H9 (cell line): ENCODE measurements around the gene PALM3. TPM values are rescaled to one million over a fixed set of nuclear protein-coding genes. Genes with fewer than 3 reads are reported as not detected.

Experiments used
- DNase-seq: peaks from one replicate; pipeline ENCODE4 v3.0.0-alpha.2; 2017
- H2AFZ ChIP-seq: one replicate; pipeline ENCODE4 v1.6.1; 2013; ENCODE audit warnings: mild to moderate bottlenecking, low read length, control low read depth, moderate library complexity
- H2AK5ac ChIP-seq: 2 replicates; pipeline ENCODE4 v1.6.1; 2013; ENCODE audit warnings: low read length, control low read depth, mixed read lengths; ENCODE audit not compliant: insufficient read length
- H2BK120ac ChIP-seq: one replicate; pipeline ENCODE4 v1.6.1; 2013; ENCODE audit warnings: low read depth, mild to moderate bottlenecking, low read length, control low read depth, inconsistent platforms; ENCODE audit not compliant: poor library complexity, severe bottlenecking
- H2BK12ac ChIP-seq: 2 replicates; pipeline ENCODE4 v1.6.1; 2013; ENCODE audit warnings: low read length, control low read depth, mixed read lengths, low read depth; ENCODE audit not compliant: insufficient read length
- H2BK15ac ChIP-seq: 2 replicates; pipeline ENCODE4 v1.6.1; 2013; ENCODE audit warnings: low read depth, low read length, control low read depth
- H2BK20ac ChIP-seq: one replicate; pipeline ENCODE4 v1.6.1; 2013; ENCODE audit warnings: low read depth, mild to moderate bottlenecking, low read length, control low read depth, inconsistent platforms; ENCODE audit not compliant: poor library complexity, severe bottlenecking
- H2BK5ac ChIP-seq: 2 replicates; pipeline ENCODE4 v1.6.1; 2013; ENCODE audit warnings: low read length, control low read depth, mixed read lengths; ENCODE audit not compliant: insufficient read length
- H3K14ac ChIP-seq: 2 replicates; pipeline ENCODE4 v1.6.1; 2013; ENCODE audit warnings: low read length, control low read depth; ENCODE audit not compliant: insufficient read depth
- H3K18ac ChIP-seq: 2 replicates; pipeline ENCODE4 v1.6.1; 2013; ENCODE audit warnings: low read depth, mild to moderate bottlenecking, mixed read lengths, low read length, control low read depth; ENCODE audit not compliant: insufficient read length
- H3K23ac ChIP-seq: 2 replicates; pipeline ENCODE4 v1.6.1; 2013; ENCODE audit warnings: low read length, control low read depth, mixed read lengths, low read depth; ENCODE audit not compliant: insufficient read length
- H3K23me2 ChIP-seq: 2 replicates; pipeline ENCODE4 v1.6.1; 2013; ENCODE audit warnings: low read depth, mild to moderate bottlenecking, mixed read lengths, low read length, control low read depth; ENCODE audit not compliant: insufficient read length, poor library complexity, severe bottlenecking
- H3K27ac ChIP-seq: 2 replicates; pipeline ENCODE4 v1.5.1; 2013; ENCODE audit warnings: low read length, control low read depth, mixed read lengths, low read depth; ENCODE audit not compliant: insufficient read length
- H3K27me3 ChIP-seq: 2 replicates; pipeline ENCODE4 v1.6.1; 2013; ENCODE audit warnings: low read length, control low read depth, inconsistent platforms; ENCODE audit not compliant: insufficient read depth
- H3K4ac ChIP-seq: 2 replicates; pipeline ENCODE4 v1.6.1; 2013; ENCODE audit warnings: low read depth, mild to moderate bottlenecking, control low read depth, inconsistent platforms, low read length, moderate library complexity
- H3K4me1 ChIP-seq: 2 replicates; pipeline ENCODE4 v1.6.1; 2013; ENCODE audit warnings: low read length, control low read depth, inconsistent platforms; ENCODE audit not compliant: insufficient read depth
- H3K4me2 ChIP-seq: 2 replicates; pipeline ENCODE4 v1.6.1; 2013; ENCODE audit warnings: low read length, control low read depth, mixed read lengths; ENCODE audit not compliant: insufficient read length, insufficient read depth
- H3K56ac ChIP-seq: 2 replicates; pipeline ENCODE4 v1.6.1; 2013; ENCODE audit warnings: low read depth, mild to moderate bottlenecking, mixed read lengths, low read length, control low read depth; ENCODE audit not compliant: insufficient read length
- H3K79me1 ChIP-seq: 2 replicates; pipeline ENCODE4 v1.6.1; 2013; ENCODE audit warnings: low read depth, mild to moderate bottlenecking, moderate library complexity, low read length, control low read depth, inconsistent platforms; ENCODE audit not compliant: insufficient read depth, poor library complexity, severe bottlenecking
- H3K79me2 ChIP-seq: 2 replicates; pipeline ENCODE4 v1.6.1; 2013; ENCODE audit warnings: low read length, control low read depth, inconsistent platforms; ENCODE audit not compliant: insufficient read depth
- H3K9ac ChIP-seq: 2 replicates; pipeline ENCODE4 v1.6.1; 2013; ENCODE audit warnings: low read length, control low read depth, mixed read lengths; ENCODE audit not compliant: insufficient read length; ENCODE audit errors: extremely low read depth
- H3K9me3 ChIP-seq: one replicate; pipeline ENCODE4 v1.6.1; 2013; ENCODE audit warnings: low read depth, low read length, inconsistent platforms; ENCODE audit not compliant: control insufficient read depth
- H3T11ph ChIP-seq: one replicate; pipeline ENCODE4 v1.6.1; 2013; ENCODE audit warnings: mild to moderate bottlenecking, low read length, control low read depth, inconsistent platforms
- H4K20me1 ChIP-seq: one replicate; pipeline ENCODE4 v1.6.1; 2013; ENCODE audit not compliant: control insufficient read depth, insufficient read length, insufficient read depth
- H4K5ac ChIP-seq: 2 replicates; pipeline ENCODE4 v1.6.1; 2013; ENCODE audit warnings: low read depth, mild to moderate bottlenecking, mixed read lengths, low read length, control low read depth; ENCODE audit not compliant: insufficient read length
- H4K8ac ChIP-seq: replicated peaks from 2 replicates; pipeline ENCODE4 v1.6.1; 2013; ENCODE audit warnings: low read length, control low read depth, mixed read lengths, low read depth; ENCODE audit not compliant: insufficient read length
- H4K91ac ChIP-seq: 2 replicates; pipeline ENCODE4 v1.6.1; 2013; ENCODE audit warnings: low read depth, mild to moderate bottlenecking, moderate library complexity, mixed read lengths, low read length, control low read depth; ENCODE audit not compliant: insufficient read length
- H3K27ac Mint-ChIP-seq, 3 experiments: 2 replicates in 2 of 3; 3 replicates in 1 of 3; pipeline ENCODE4 v1.8.0; 2020 to 2021; ENCODE audit warnings: mixed read lengths in 3 of 3, mild to moderate bottlenecking in 1 of 3, moderate library complexity in 1 of 3
- H3K27me3 Mint-ChIP-seq: 2 replicates; pipeline ENCODE4 v1.8.0; 2021; ENCODE audit warnings: low read depth, mild to moderate bottlenecking, moderate library complexity, mixed read lengths
- H3K36me3 Mint-ChIP-seq, 3 experiments: 2 replicates in 2 of 3; 3 replicates in 1 of 3; pipeline ENCODE4 v1.8.0; 2020 to 2021; ENCODE audit warnings: low read depth in 3 of 3, mixed read lengths in 3 of 3; ENCODE audit not compliant: insufficient read depth in 1 of 3
- H3K4me1 Mint-ChIP-seq, 2 experiments: 2 replicates each; pipeline ENCODE4 v1.8.0; 2020; ENCODE audit warnings: mixed read lengths in 2 of 2
- H3K4me3 Mint-ChIP-seq, 2 experiments: 2 replicates in 1 of 2; 3 replicates in 1 of 2; pipeline ENCODE4 v1.8.0; 2020 to 2021; ENCODE audit warnings: mild to moderate bottlenecking in 2 of 2, mixed read lengths in 2 of 2, moderate library complexity in 1 of 2
- H3K9me3 Mint-ChIP-seq, 2 experiments: 2 replicates in 1 of 2; 3 replicates in 1 of 2; pipeline ENCODE4 v1.8.0; 2020; ENCODE audit warnings: mild to moderate bottlenecking in 2 of 2, mixed read lengths in 2 of 2, moderate library complexity in 1 of 2
- CTCF ChIP-seq: fragments of 200-600 bp; sonication (generic); conservative IDR thresholded peaks from 3 replicates; pipeline ENCODE4 v1.8.0; 2021; ENCODE audit warnings: antibody characterized with exemption, mild to moderate bottlenecking
- WGBS: extraction: QIAGEN DNeasy Blood & Tissue Kit; methylation state at CpG from one replicate; pipeline ENCODE4 v1.1.7; 2013; ENCODE audit warnings: missing lambda C conversion rate, low lambda C conversion rate, mixed read lengths; ENCODE audit not compliant: insufficient read length; ENCODE audit errors: extremely low coverage; 5-methylcytosine and 5-hydroxymethylcytosine counted together
- total RNA-seq: library from RNA; stranded (reverse); gene quantifications from 2 replicates; pipeline ENCODE4 v1.2.1, GENCODE V29; 2021

Gene PALM3
- total RNA-seq, 1 experiment from 2014 or later: 11.5 TPM

DNA sequence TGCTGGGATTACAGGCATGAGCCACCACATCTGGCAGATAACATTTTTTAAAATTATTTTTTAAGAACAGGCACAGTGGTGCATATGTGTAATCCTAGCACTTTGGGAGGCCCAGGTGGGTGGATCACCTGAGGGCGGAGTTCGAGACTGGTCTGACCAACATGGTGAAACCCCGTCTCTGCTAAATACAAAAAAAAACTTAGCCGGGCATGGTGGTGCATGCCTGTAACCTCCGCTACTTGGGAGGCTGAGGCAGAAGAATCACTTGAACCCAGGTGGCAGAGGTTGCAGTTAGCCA lies 631 bp upstream of the PALM3 start:
- H3K4me1 ChIP-seq: no peaks in the 10 kb centered on the region; the same call in 1 of the 2 replicates
- no peak overlapping the region for H3K23ac ChIP-seq
- H4K8ac ChIP-seq: no peak overlapping the region
- no peak overlapping the region for H2BK12ac ChIP-seq
- H3K9me3 Mint-ChIP-seq: no peaks in the 10 kb centered on the region; a peak in 2 of 5 replicates
- no peak overlapping the region for H3K4me2 ChIP-seq
- no peak overlapping the region for H3K4me3 Mint-ChIP-seq
- no peaks in the 10 kb centered on the region for H4K20me1 ChIP-seq
- no peak overlapping the region for H3K18ac ChIP-seq
- DNase-seq: no peak
- H3K27ac Mint-ChIP-seq: no peak overlapping the region
- H3K14ac ChIP-seq: no peak overlapping the region
- no peaks in the 10 kb centered on the region for H3K9me3 ChIP-seq
- no peak overlapping the region for H3T11ph ChIP-seq
- no peak overlapping the region for H2AK5ac ChIP-seq
- peaks cover 41% of the 10 kb centered on the region for H3K27me3 Mint-ChIP-seq
- no CpG with 5 or more reads among the region's 5 CpGs for WGBS
- peaks cover 6% of the 10 kb centered on the region for H3K23me2 ChIP-seq
- H3K4ac ChIP-seq: no peak overlapping the region
- no peak overlapping the region for H2BK120ac ChIP-seq
- TF ChIP-seq CTCF: no peak
- peaks cover 8% of the 10 kb centered on the region for H3K27me3 ChIP-seq
- peaks cover 6 to 19% of the 10 kb centered on the region in 2 experiments; a peak in 3 of 4 replicates for H3K4me1 Mint-ChIP-seq
- H2BK20ac ChIP-seq: no peak overlapping the region
- no peak overlapping the region for H2BK15ac ChIP-seq
- H4K5ac ChIP-seq: no peak overlapping the region
- H3K36me3 Mint-ChIP-seq: no peaks in the 10 kb centered on the region
- no peak overlapping the region for H2BK5ac ChIP-seq
- no peak overlapping the region for H3K9ac ChIP-seq
- H3K79me2 ChIP-seq: no peaks in the 10 kb centered on the region
- no peak overlapping the region for H2AFZ ChIP-seq
- no peaks in the 10 kb centered on the region for H3K79me1 ChIP-seq
- H3K56ac ChIP-seq: no peak overlapping the region
- no peak overlapping the region for H3K27ac ChIP-seq
- H4K91ac ChIP-seq: no peak overlapping the region
